IPS DF 6.9 (cell line): ENCODE data around the gene SLC29A2.
A peak's percentile ranks its signal among the peaks of the same experiment; 100 is the strongest.

Source experiments
- DNase-seq: peaks from one replicate; pipeline ENCODE4 v3.0.0-alpha.2; 2013; ENCODE audit warnings: low read depth, low spot score
- H3K27ac ChIP-seq: one replicate; pipeline ENCODE4 v1.5.1; 2013; ENCODE audit warnings: low read length, control low read depth
- H3K27me3 ChIP-seq: 2 replicates; pipeline ENCODE4 v1.6.1; 2013; ENCODE audit warnings: mild to moderate bottlenecking, low read length; ENCODE audit not compliant: control insufficient read depth, insufficient read depth
- H3K36me3 ChIP-seq: 2 replicates; pipeline ENCODE4 v1.6.1; 2013; ENCODE audit warnings: low read length; ENCODE audit not compliant: control insufficient read depth, insufficient read depth
- H3K4me1 ChIP-seq: 2 replicates; pipeline ENCODE4 v1.6.1; 2013; ENCODE audit warnings: low read length; ENCODE audit not compliant: control insufficient read depth, insufficient read depth
- H3K4me3 ChIP-seq: 2 replicates; pipeline ENCODE4 v1.5.1; 2013; ENCODE audit warnings: mild to moderate bottlenecking, low read length
- H3K9me3 ChIP-seq: 2 replicates; pipeline ENCODE4 v1.6.1; 2013; ENCODE audit warnings: low read length, inconsistent platforms; ENCODE audit not compliant: control insufficient read depth, insufficient read depth
- WGBS: extraction: QIAGEN DNeasy Blood & Tissue Kit; methylation state at CpG from one replicate; pipeline ENCODE4 v1.1.7; 2013; ENCODE audit warnings: mixed read lengths, missing lambda C conversion rate; ENCODE audit not compliant: insufficient read length, insufficient coverage; 5-methylcytosine and 5-hydroxymethylcytosine counted together

Gene SLC29A2

GRCh38 chr11:66371627-66372415, at the start of gene SLC29A2:
Gene SLC29A2, minus strand, starts transcription at chr11:66371760. Its CDS starts 169 bp downstream, at chr11:66371591.
- Histone ChIP-seq H3K9me3 (no peaks in the 10 kb centered on the region), H3K4me3 (peak within 1 kb of the TSS; percentile 72), H3K27ac (no peak within 1 kb of the TSS), H3K27me3 (no peaks in the 10 kb centered on the region), H3K36me3 (peaks cover 25% of the 10 kb centered on the region), H3K4me1 (peaks cover 9% of the 10 kb centered on the region)
- peak; percentile 97 for DNase-seq
- no CpG with 5 or more reads among the region's 72 CpGs for WGBS

GRCh38 chr11:66420671-66421476, 49.3 kb upstream of the SLC29A2 start, which contains the start of gene NPAS4:
Gene NPAS4, plus strand, starts transcription at chr11:66421035. Its CDS starts 145 bp downstream, at chr11:66421180.
- Histone ChIP-seq H3K36me3 (no peaks in the 10 kb centered on the region), H3K4me3 (peak within 1 kb of the TSS; percentile 31; the same call in 1 of the 2 replicates), H3K4me1 (peaks cover 12% of the 10 kb centered on the region), H3K27me3 (peaks cover 20% of the 10 kb centered on the region), H3K27ac (no peak within 1 kb of the TSS), H3K9me3 (no peaks in the 10 kb centered on the region)
- no CpG with 5 or more reads among the region's 71 CpGs for WGBS
- no peak for DNase-seq

- H3K36me3 ChIP-seq: no peaks in the 10 kb centered on the region
- WGBS: no CpG with 5 or more reads among the region's 30 CpGs
- no peak overlapping the region for H3K27ac ChIP-seq
- H3K4me1 ChIP-seq: peaks cover 14% of the 10 kb centered on the region
- no peak for DNase-seq
- H3K27me3 ChIP-seq: peaks cover 20% of the 10 kb centered on the region
- H3K4me3 ChIP-seq: peak overlapping the region; percentile 14; the same call in 1 of the 2 replicates
- no peaks in the 10 kb centered on the region for H3K9me3 ChIP-seq
Measured at GRCh38 chr11:66419825-66420224, 48.3 kb upstream of the SLC29A2 start.

- Histone ChIP-seq H3K9me3 (no peaks in the 10 kb centered on the region), H3K27me3 (peaks cover 20% of the 10 kb centered on the region), H3K36me3 (no peaks in the 10 kb centered on the region), H3K4me1 (peaks cover 15% of the 10 kb centered on the region), H3K4me3 (no peak overlapping the region), H3K27ac (no peak overlapping the region)
- DNase-seq: no peak
- WGBS: no CpG with 5 or more reads among the region's 3 CpGs
Measured at GRCh38 chr11:66418986-66419308, 47.4 kb upstream of the SLC29A2 start.

GRCh38 chr11:66418168-66418985, 46.8 kb upstream of the SLC29A2 start:
- no CpG with 5 or more reads among the region's 16 CpGs for WGBS
- H3K4me1 ChIP-seq: peaks cover 21% of the 10 kb centered on the region
- peak; percentile 70 for DNase-seq
- no peaks in the 10 kb centered on the region for H3K9me3 ChIP-seq
- H3K36me3 ChIP-seq: no peaks in the 10 kb centered on the region
- H3K27me3 ChIP-seq: peaks cover 20% of the 10 kb centered on the region
- no peak overlapping the region for H3K4me3 ChIP-seq
- no peak overlapping the region for H3K27ac ChIP-seq

GRCh38 chr11:66417000-66417399, 45.4 kb upstream of the SLC29A2 start:
- H3K27me3 ChIP-seq: peaks cover 20% of the 10 kb centered on the region
- no peaks in the 10 kb centered on the region for H3K36me3 ChIP-seq
- no peak for DNase-seq
- no CpG with 5 or more reads among the region's 11 CpGs for WGBS
- H3K4me3 ChIP-seq: no peak overlapping the region
- H3K27ac ChIP-seq: no peak overlapping the region
- peaks cover 24% of the 10 kb centered on the region for H3K4me1 ChIP-seq
- no peaks in the 10 kb centered on the region for H3K9me3 ChIP-seq

- H3K36me3 ChIP-seq: no peaks in the 10 kb centered on the region
- DNase-seq: no peak
- H3K27ac ChIP-seq: no peak overlapping the region
- peaks cover 10% of the 10 kb centered on the region for H3K27me3 ChIP-seq
- H3K9me3 ChIP-seq: no peaks in the 10 kb centered on the region
- peaks cover 22% of the 10 kb centered on the region for H3K4me1 ChIP-seq
- H3K4me3 ChIP-seq: no peak overlapping the region
- no CpG with 5 or more reads among the region's 2 CpGs for WGBS
Measured at GRCh38 chr11:66415423-66415822, 43.9 kb upstream of the SLC29A2 start.

GRCh38 chr11:66414120-66414934, 42.8 kb upstream of the SLC29A2 start:
- no CpG with 5 or more reads among the region's 12 CpGs for WGBS
- DNase-seq: no peak
- H3K4me3 ChIP-seq: no peak overlapping the region
- peaks cover 23% of the 10 kb centered on the region for H3K4me1 ChIP-seq
- H3K9me3 ChIP-seq: no peaks in the 10 kb centered on the region
- H3K27ac ChIP-seq: peak overlapping the region; percentile 39
- peaks cover 4% of the 10 kb centered on the region; the same call in 1 of the 2 replicates for H3K27me3 ChIP-seq
- no peaks in the 10 kb centered on the region for H3K36me3 ChIP-seq

GRCh38 chr11:66413167-66413566, 41.6 kb upstream of the SLC29A2 start:
- Histone ChIP-seq H3K36me3 (no peaks in the 10 kb centered on the region), H3K4me1 (peaks cover 19% of the 10 kb centered on the region), H3K9me3 (no peaks in the 10 kb centered on the region), H3K4me3 (no peak overlapping the region), H3K27ac (no peak overlapping the region), H3K27me3 (no peaks in the 10 kb centered on the region)
- no peak for DNase-seq
- WGBS: no CpG with 5 or more reads among the region's 6 CpGs
